ENCODE results near the gene RAD23A.
"Not testable (repeated sequence)": the region's sequence is repeated elsewhere in the genome, so short reads cannot be mapped to it uniquely, and the experiment has no call there.

Gene RAD23A

DNA sequence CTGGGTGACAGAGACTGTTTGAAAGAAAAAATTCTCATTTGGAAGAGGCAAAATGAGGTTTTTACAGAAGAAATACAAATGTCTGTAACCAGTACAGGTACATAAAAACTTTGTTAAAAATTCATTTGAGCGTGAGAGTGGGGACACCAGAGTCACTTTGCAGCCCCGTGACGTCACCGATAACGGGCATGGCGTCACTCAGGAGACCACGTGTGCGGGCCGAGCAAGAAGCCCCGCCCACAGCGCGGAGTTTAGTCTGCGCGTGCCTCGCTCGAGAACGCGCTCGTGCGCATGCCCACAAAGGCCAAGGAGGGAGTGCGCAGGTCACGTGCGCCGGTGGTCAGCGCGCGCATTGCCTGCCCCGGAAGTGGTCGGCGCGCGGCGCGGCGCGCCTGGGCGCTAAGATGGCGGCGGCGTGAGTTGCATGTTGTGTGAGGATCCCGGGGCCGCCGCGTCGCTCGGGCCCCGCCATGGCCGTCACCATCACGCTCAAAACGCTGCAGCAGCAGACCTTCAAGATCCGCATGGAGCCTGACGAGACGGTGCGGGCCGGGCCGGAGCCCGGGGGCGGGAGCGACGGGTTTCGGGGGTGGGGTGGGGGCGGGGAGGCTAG lies at the start of gene RAD23A:
TSS of gene RAD23A (plus strand) at position 384 of the 613 bp plus-strand sequence. CDS start at position 471, 87 bp downstream.
- peak; percentile 98 for DNase-seq

DNA sequence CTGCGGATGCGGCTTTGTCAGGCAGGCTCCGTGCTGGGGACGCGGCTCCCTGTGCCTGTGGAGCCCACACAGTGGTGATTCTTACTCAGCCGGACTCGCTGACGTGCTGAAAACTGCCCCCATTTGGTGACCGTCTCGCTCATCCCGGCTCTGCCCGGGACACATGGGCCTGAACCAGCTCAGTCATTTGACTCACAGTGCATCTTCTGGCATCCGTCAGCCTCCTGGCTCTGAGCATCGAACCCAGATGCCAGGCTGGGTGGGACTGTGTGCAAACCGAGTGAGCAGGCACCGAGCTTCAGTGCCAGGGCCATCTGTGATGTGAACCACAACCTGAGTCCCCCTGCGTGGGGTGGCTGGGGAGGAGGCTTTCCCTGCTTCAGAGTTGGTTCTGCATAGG lies 49.2 kb upstream of the RAD23A start:
- DNase-seq, result no peak

DNA sequence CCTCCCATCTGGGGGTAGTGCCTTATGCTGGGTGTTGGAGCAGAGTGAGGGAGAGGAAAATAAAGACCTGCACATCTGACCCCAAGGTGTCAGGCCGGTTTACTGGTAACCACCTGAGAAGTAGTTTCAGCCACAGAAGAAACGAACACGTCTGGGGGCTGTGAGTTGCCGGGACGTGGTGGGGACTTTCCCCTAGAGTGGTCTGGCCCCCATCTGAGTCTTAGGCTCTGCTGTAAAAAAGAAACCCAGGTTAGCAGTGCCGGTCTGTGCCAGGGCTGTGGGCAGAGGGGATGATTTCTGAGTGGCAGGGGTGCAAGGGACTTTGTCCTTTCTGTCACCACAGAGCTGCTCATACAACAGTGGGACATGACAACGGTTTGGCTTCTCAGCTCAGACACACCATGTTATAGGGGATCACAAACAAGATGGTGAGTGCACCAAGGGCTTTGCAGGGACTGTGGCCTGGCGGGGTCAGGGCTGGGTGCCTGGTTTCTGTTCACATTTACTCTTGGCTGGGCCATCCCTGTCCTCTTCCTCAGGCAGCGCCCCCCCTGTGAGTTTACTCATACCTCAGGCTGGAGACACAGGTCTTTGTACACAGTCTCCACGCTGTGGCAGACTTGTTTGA lies 45.7 kb upstream of the RAD23A start:
- DNase-seq, result no peak

DNA sequence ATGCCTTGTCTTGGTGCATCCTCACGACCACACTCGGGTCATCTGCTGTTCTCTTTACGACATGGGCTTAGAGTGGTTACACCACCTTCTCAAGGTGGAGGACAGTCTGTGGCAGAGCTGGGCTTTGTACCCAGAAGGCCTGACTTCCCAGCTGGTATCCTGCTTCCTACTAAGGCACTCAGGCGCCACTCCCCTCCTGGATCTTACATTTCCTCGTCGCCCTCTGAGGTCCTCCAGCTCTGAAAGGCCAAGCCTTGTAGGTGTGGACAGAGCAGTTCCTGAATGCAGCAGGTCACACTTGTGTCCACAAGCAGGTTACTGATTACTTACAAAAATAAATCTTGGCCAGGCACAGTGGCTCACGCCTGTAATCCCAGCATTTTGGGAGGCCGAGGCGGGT lies 38.5 kb upstream of the RAD23A start:
- DNase-seq, result no peak

DNA sequence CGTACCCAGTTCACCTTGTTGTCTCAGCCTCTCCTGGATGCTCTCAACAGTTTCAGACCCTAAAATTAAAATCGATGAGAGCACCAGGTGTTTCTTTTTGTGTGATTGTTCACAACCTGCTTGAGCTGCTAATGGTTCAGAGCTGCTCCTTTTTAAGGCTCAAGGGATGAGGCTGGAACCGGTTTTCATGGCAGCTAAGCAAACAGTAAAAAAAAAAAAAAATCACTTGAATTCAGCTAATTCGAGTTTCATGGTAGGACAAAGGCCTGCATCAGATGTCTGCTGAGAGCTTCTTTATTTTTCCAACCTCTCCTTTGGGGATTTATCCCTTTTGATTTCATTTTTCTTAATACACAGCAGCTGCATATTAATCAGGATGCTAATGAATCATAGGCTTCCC lies 33.1 kb upstream of the RAD23A start:
- no peak for DNase-seq

DNA sequence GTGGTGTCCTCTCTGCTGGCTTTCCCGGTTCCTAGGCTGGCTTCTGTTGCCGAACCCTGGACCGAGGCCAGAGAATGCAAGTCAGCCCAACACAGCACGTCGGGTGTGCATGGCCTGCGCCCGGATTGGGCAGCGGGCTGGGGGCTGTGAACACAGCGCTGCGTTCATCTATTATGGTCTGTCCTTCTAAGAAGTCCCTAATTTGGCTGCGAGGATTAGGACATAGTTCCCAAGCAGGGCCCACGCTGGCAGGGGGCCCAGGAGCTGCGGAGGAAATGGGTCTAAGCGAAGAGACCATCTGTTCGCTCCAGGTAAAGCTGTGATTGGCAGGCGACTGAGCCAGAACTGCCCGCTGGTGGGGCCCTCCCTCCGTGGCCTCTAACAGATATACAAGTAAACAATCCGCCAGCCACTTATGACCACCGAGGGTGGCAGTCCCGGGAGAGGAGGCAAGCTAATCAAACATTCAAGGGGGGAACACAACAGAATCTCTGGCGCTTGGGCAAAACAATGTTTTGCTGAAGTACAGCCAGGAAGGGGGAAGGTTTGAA lies 32.6 kb upstream of the RAD23A start:
- DNase-seq, result peak; percentile 64

DNA sequence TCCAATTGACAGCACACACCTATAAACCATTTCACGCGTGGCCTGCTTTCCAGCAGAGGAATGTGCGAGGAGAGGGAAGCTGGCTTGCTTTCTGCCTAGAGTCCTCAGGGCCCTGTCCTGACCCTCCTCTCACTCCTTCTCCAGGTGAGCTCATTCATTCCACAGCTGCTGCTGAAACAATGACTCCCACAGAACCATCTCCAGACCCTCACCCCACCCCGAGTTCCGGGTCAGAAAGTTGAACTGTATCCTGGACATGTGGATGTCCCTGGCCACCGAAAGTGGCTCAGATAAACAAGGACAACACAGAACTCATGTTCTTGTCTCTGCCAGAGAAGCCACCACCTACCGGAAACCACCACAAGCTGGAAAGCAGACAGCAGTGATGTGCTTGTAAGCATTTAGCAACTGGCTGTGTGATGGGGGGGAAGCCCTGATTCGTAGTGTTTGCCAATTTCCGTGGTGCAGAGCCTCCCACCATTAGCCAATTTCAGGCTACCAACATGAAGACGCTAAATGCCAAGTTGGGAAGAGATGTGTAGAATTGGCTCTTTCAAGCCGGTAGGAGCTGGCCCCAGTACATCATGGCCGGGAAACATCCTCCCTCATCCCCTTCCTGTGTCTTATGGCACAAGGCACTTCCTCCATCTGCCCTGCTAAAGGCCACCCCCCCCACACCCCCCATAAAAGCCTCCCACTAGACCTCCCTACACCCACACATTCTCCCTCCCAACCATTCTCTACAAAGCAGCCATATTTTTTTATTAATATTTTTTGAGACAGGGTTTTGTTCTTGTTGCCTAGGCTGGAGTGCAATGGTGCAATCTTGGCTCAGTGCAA lies 31.6 kb upstream of the RAD23A start:
- peak; percentile 32 for DNase-seq

DNA sequence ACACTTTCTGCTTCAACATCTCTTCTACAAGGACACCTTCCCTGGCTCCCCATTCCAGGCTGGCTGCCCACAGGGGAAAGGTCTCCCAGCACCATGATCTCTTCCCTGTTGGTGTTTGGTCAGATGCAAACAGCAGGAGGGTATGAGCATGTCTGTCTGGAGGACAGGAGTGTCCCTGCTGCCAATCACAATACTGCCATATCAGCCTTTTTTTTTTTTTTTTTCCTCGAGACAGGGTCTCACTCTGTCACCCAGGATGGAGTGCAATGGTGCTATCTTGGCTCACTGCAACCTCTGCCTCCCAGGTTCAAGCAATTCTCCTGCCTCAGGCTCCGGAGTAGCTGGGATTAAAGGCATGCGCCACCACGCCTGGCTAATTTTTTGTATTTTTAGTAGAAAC lies 29.8 kb upstream of the RAD23A start:
- not testable (repeated sequence) for DNase-seq

DNA sequence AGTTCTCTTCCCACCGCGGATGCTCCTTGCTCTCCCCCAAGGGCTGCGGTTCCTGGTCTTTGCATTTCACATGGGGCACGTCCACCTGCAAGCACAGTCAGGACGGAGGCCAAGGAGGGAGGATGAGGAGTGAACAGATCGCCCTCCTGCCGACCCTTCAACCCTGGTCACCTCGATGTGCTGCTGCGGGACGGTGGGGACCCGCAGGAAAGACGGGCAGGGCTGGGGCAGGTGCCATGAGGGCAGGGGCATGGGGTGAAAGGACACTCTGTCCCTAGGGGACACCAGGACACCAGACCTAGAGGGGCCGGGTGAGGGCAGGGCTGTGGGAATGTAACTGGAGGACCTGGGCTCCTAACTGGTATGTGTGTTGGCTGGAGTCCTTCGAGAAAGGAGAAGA lies 27.4 kb upstream of the RAD23A start:
- DNase-seq, result no peak

DNA sequence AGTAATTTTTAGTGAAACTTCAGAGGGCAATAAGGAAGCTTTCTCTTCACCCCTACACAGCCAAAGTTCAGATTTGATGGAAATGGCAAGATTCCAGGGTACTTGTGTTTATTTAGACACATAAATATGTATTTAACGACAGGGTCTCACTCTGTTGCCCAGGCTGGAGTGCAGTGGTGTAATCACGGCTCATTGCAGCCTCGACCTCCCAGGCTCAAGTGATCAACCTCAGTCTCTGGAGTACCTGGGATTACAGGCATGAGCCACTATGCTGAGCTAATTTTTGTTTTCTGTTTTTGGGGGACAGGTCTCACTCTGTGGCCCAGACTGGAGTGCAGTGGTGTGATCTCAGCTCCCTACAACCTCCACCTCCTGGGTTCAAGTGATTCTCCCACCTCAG lies 24.6 kb upstream of the RAD23A start:
- DNase-seq, result no peak

DNA sequence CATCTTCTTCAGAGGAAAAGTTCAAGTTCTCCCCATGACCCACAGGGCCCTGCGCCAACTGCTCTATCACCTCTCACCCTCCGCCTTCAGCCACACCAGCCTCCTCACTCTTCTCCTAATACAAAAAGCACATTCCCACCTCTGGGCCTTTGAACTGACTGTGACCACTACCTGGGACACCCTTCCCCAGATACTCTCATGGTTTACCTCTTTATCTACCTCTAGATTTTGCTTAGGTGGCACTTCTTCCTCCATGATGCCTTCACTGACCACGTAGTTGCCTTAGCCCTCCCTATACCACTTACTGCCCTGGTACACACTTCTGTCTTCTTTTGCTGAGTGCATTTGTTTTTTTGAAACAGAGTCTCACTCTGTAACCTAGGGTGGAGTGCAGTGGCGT lies 22.7 kb upstream of the RAD23A start:
- DNase-seq, result no peak

DNA sequence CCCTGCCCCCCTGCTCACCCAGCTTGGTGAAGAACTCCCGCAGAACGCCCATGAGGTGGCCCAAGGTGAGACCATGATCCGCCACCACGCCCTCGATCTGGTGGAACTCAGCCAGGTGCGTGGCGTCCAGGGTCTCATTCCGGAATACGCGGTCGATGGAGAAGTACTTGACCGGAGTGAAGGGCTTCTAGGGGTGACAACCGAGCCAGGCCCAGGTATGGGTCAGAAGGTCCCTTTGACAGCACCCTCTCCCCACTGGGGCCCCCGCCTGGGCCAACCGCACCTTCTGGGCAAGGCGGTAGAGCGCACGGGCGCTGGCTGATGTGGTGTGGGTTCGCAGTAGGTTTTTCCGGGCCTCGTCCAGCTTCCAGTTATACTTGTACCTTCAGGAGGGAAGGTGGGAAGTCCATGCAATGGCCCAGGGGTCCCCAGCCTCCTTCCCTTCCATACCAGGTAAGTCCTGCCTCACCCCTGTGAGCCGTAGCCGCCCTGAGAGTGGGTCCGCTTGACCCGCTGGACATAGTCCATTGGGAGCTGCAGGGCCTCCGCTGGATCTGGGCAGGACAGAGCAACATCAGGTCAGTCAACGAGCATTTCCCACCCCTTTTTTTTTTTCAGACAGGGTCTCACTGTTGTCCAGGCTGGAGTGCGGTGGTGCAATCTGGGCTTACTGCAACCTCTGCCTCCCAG lies 20.9 kb upstream of the RAD23A start:
- no peak for DNase-seq

DNA sequence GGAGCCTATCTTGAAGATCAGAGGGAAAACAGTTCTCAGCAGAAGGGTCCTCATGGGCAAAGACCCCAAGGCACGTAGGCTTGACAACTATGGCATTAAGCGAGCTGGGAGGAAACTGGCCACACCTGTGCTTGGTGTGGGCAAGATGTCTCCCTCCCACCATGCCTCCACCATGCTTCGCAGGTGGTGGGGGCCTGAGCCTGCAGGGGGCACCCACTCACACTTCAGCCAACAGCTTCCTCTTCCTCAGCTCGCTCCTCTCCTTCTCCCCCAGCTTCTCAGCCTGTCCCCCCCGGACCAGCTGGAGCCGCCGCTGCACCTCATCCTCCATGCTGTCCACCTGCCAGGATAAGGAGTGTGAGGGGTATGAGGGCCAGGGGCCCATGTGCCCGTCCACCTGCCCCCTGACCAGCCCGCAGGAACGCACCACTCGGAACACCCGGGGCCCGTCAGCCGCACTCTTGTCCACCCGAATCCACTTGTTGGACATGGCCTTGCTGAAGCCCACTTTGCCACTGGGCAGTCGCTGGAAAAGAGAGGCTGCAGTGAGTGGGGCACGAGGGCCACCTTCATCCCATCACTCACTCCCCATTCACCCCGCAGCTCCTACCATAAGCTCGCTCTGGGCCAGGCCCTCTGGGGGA lies 15.5 kb upstream of the RAD23A start:
- DNase-seq, result no peak

DNA sequence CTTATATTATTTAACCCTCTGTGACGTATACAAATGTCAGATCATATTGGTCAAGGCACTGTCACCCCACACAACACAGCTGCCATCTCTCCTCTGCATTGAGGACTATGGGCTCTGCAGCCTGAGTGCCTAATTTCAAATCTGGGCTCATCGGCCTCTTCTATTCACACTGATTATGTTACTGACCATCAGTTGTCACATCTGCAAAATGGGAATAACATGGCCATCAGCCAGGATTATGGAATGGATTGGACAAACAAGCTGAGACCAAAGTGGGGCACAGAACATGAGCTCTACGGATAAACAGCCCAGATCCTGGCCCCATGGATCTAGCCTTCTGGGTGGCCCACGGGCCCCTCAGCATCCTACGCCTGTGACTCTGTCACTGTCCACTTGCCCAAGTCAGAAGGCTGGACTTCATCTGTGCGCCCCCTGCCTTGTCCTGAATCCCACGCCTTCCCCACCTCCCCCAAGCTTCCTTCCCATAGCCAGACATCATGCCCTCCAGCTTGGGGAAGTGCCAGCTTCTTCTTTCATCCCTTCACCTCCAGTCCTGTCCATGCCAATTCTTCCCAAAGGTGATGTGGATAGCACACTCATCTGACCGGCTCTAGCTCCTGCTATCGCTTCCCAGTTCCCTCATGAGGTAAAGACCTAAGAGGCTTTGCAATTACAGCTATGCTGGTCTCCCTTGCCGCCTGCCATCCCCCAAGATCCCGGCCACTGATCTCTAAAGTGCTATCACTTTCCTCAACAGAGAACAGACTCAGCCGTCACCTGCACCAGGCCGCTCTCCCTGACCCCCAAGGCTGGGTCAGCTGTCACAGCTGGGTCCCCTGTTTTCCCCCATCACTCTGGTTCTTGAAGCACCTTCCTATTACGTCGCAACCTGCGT lies 13.0 kb upstream of the RAD23A start:
- DNase-seq, result no peak

DNA sequence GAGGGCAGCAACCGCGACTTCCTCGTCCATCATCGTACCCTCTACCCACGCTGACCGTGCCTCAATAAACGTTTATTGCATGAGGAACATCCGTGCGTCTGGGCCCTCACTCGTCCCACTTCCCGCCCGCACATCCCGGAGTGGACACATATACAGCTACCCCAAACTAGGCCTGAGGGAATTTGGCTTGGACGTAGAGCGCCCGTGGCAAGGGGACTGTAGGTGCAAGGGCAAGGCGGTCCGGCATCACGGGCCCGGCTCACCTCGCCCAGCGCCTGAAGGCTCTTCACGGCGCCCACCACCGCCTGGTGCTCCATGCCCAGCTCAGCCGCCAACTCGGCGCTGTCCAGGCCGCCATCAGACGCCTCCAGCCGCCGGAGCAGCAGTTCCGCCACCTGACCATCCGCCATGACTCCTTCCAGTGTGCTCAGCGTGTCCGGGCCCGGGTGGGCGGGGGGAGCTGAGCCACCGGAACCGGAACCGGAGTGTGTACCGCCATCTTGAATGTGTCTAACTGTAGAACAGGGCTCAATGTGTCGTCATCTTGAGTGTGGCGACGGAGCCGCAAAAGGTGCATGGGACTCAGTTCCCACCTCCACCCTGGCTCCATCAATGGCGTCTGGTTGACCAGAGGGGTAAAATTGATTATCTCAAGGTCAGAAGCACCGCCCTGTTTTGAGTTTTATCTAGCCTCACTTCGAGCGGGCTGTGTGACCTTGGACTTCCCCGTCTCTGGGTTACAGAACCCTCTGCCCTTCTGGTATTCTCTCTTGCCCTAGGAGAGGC lies 12.2 kb upstream of the RAD23A start, which contains the start of gene FARSA:
TSS of gene FARSA (minus strand) at position 425 of the 786 bp plus-strand sequence. CDS start at position 410, 15 bp downstream.
- peak; percentile 88 for DNase-seq

DNA sequence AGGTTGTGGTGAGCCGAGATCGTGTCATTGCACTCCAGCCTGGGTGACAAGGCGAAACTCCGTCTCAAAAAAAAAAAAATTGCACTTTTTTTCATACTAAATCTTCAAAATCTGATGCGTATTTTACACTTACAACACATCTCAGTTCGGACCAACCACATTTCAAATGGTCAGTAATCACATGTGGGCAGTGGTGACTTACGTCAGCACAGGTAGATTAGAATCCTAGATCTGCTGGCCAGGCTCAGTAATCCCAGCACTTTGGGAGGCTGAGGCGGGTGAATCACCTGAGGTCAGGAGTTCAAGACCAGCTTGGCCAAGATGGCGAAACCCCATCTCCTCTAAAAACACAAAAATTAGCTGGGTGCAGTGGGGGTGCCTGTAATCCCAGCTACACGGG lies 10.6 kb upstream of the RAD23A start:
- DNase-seq, result no peak

DNA sequence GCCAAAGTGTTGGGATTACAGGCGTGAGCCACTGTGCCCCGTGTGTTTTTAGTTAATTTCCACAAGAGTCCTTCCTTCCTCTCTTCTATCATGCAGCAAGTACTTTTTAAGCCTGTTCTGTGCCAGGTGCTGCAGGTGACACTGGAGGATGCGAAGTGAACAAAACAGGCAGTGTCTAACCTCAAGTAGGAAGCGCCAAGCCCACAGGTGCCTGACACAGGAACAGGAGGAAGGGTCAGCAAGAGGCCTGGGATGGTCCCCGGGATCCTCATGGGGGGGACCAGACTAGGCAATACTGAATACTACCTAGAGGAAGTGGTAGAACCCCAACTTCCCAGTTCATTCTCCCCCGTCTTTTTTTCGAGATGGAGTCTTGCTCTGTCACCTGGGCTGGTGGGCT lies 9.1 kb upstream of the RAD23A start:
- DNase-seq, result no peak

DNA sequence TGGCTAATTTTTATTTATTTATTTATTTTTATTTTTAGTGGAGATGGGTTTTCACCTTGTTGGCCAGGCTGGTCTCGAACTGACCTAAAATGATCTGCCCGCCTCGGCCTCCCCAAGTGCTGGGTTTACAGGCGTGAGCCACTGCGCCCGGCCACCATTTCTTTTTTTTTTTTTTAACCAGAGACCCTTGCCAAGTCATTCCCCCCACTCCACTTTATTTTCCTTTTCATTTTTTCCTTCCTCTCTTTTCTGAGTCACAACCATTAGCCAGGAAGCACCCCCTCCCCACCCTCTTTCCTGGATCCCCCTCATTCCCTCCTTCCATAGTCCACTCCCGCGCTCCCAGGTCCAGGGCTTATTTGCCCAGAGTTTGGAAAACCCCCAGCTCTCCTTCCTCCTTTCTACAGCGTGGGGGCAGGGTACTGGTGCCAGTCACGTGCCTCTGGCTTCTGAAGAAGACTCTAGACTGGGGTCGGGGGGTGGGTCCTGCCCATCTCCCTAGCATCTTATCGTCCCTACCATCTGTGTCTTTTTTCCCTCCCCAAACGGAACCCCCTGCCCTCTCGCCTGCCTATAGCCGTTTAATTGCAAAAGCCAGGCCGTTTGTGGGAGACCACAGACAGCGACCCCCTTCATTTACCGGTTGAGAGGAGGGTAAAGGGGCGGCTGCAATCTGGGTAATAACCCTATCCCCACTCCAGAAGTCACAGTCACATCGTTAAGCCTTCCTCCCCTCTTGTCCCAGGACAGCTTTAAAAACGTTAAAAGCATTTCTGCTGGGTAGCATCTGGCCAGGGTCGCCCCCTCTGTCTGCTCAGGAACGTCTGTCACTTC lies 8.4 kb upstream of the RAD23A start:
- no peak for DNase-seq

DNA sequence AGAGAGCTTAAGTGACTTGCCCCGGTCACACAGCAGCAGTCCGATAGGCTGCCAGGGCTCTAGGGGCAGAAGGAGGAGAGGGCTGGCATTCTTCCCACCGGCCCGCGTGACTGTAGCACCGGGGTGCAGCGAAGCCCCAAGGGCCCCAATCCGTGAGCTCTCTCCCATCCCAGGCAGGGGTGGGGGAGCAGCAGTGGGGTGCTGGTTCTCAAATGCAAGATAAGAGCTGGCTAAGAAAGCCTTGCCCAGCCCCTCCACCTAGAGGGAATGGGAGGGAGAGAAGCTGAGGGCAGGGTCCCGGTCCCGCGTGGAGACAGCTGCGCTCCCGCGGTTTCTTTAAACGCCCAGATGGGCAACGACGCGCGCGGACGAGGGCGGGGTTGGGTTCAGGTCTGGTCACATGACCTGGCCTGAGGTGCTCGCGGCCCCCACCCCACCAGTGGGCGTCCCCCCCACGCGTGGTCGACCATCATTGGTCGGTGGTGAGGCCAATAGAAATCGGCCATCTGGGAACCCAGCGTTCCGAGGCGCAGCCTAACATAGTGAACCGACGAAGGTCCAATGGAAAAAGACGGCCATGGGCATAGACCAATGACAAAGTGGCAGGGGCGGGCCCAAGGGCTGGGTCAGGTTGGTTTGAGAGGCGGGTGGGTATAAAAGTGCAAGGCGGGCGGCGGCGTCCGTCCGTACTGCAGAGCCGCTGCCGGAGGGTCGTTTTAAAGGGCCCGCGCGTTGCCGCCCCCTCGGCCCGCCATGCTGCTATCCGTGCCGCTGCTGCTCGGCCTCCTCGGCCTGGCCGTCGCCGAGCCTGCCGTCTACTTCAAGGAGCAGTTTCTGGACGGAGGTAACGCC lies 7.5 kb upstream of the RAD23A start, which contains the start of gene CALR:
TSS of gene CALR (plus strand) at position 683 of the 852 bp plus-strand sequence. CDS start at position 754, 71 bp downstream.
- DNase-seq, result peak; percentile 100

All from fibroblast of upper back skin (primary cell).